Gastrocnemius medialis (tissue), 4 donors: ENCODE results near the gene B3GAT1. TPM values are rescaled to one million over a fixed set of nuclear protein-coding genes. Genes with fewer than 3 reads are reported as not detected.

Source experiments
- ATAC-seq, 2 donors: fragments of 150-250 bp; one replicate each; pipeline ENCODE4 v1.9.1; 2016
- DNase-seq, 2 donors: peaks; one replicate each; pipeline ENCODE4 v3.0.0-alpha.2; 2019
- H3K27ac ChIP-seq, 4 donors: fragments of 200-600 bp; sonication (generic); 1 replicate in 1 of 4; 2 replicates in 3 of 4; pipeline ENCODE4 v1.5.1; 2016 to 2018; ENCODE audit warnings: mild to moderate bottlenecking in 2 of 4, moderate library complexity in 1 of 4
- H3K27me3 ChIP-seq, 3 donors: fragments of 200-600 bp; sonication (generic) in 2 of 3; 1 replicate in 1 of 3; 2 replicates in 2 of 3; pipeline versions ENCODE4 v1.5.1 to v1.6.0; 2016 to 2019; ENCODE audit warnings: mild to moderate bottlenecking in 1 of 3, moderate library complexity in 1 of 3
- H3K36me3 ChIP-seq, 2 donors: fragments of 200-600 bp; sonication (generic) in 1 of 2; one replicate each; pipeline ENCODE4 v1.5.1; 2017 to 2018
- H3K4me1 ChIP-seq, 2 donors: fragments of 200-600 bp; sonication (generic) in 1 of 2; one replicate each; pipeline ENCODE4 v1.5.1; 2016 to 2017; ENCODE audit warnings: mild to moderate bottlenecking in 2 of 2
- H3K4me3 ChIP-seq, 4 donors: fragments of 200-600 bp; sonication (generic) in 3 of 4; 1 replicate in 1 of 4; 2 replicates in 3 of 4; pipeline ENCODE4 v1.5.1; 2016 to 2019; ENCODE audit warnings: mild to moderate bottlenecking in 2 of 4
- H3K9me3 ChIP-seq, 3 donors: fragments of 200-600 bp; sonication (generic) in 2 of 3; 1 replicate in 1 of 3; 2 replicates in 2 of 3; pipeline ENCODE4 v1.5.1; 2016 to 2019
- POLR2A ChIP-seq, 2 donors: fragments of 450-650 bp; IDR thresholded peaks; one replicate each; pipeline ENCODE4 v1.6.1; 2017; ENCODE audit warnings: antibody characterized with exemption in 2 of 2, mild to moderate bottlenecking in 2 of 2, moderate library complexity in 2 of 2
- in situ Hi-C, 4 donors: fragments of 200-750 bp; cut with MboI; loops; one replicate each; pipeline versions ENCODE4 v1.15.0 to v1.8.0; 2017; ENCODE audit warnings: low sequenced_read_pairs in 4 of 4
- intact Hi-C: fragments of 100-400 bp; cut with DNase I; formaldehyde crosslinking; loops from one replicate; pipeline ENCODE4 v1.15.1; 2023; ENCODE audit warnings: low total_unique reads
- total RNA-seq, 4 donors: library from RNA; depleted of rRNA; stranded (reverse); fragments of >200 nt; gene quantifications; one replicate each; pipeline versions ENCODE4 v1.1.0 to v1.2.3, GENCODE V29; 2016
- TF ChIP-seq, protein P1 (sequence below), 5 experiments: fragments of 450-650 bp in 3 of 5; fragments of 200-600 bp in 2 of 5; sonication (generic) in 2 of 5; IDR thresholded peaks in 4 of 5; conservative IDR thresholded peaks in 1 of 5; 1 replicate in 4 of 5; 2 replicates in 1 of 5; pipeline ENCODE4 v1.5.1; 2016 to 2019; ENCODE audit warnings: antibody characterized with exemption in 5 of 5, mild to moderate bottlenecking in 3 of 5, moderate library complexity in 3 of 5

The B3GAT1 gene
- total RNA-seq, 4 donors from 2014 or later = 0.10 TPM; not detected in 3

DNA sequence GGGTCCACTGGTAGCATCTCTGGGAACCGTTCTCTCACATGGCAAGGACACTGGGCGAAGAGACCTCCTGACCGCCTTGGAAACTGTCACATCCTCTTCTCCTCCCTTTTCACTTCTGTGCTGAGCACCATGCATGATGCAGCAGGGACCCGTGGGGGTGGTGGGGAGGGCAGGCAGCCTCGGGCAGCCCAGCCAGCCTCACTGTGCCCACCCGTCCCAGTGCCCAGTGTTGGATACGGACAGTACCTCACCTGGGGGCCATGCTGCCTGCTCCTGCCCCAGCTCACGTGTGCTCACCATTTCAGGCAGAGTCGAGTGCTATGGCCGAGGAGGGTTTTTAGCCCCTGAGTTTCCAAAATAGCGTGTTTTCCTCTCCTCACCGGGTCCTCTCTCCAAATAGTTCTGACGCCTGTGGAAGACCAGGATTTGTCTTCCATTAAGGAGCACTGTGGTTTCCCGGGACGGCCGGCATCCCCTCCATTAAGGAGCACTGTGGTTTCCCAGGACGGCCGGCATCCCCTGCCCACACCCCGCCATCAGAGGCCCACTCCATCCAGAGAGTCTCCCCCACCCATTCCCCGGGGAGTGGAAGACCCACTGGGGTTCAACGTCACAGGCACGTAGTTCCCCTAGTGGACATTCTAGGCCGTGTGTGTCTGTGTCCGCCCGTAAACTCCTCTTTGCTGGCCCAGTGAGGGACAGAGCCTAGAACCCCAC, 22.4 kb downstream of the B3GAT1 start:
- TF ChIP-seq, protein P1, sequence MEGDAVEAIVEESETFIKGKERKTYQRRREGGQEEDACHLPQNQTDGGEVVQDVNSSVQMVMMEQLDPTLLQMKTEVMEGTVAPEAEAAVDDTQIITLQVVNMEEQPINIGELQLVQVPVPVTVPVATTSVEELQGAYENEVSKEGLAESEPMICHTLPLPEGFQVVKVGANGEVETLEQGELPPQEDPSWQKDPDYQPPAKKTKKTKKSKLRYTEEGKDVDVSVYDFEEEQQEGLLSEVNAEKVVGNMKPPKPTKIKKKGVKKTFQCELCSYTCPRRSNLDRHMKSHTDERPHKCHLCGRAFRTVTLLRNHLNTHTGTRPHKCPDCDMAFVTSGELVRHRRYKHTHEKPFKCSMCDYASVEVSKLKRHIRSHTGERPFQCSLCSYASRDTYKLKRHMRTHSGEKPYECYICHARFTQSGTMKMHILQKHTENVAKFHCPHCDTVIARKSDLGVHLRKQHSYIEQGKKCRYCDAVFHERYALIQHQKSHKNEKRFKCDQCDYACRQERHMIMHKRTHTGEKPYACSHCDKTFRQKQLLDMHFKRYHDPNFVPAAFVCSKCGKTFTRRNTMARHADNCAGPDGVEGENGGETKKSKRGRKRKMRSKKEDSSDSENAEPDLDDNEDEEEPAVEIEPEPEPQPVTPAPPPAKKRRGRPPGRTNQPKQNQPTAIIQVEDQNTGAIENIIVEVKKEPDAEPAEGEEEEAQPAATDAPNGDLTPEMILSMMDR (IDR thresholded peaks at IDR 0.05 in 4 of 5, conservative IDR thresholded peaks at IDR 0.05 in 1 of 5) = no peak
- no peak for TF ChIP-seq POLR2A (IDR thresholded peaks at IDR 0.05)
- Histone ChIP-seq H3K27ac (no peak overlapping the region), H3K27me3 (peaks cover 0 to 8% (median 6%) of the 10 kb centered on the region in 3 donors), H3K36me3 (no peaks in the 10 kb centered on the region), H3K4me3 (no peak overlapping the region), H3K9me3 (no peaks in the 10 kb centered on the region), H3K4me1 (peaks cover 3 to 8% of the 10 kb centered on the region in 2 donors)
- intact Hi-C loops = no loop called here
- ATAC-seq (no peak), DNase-seq (no peak)
- in situ Hi-C loops = no loop called here

DNA sequence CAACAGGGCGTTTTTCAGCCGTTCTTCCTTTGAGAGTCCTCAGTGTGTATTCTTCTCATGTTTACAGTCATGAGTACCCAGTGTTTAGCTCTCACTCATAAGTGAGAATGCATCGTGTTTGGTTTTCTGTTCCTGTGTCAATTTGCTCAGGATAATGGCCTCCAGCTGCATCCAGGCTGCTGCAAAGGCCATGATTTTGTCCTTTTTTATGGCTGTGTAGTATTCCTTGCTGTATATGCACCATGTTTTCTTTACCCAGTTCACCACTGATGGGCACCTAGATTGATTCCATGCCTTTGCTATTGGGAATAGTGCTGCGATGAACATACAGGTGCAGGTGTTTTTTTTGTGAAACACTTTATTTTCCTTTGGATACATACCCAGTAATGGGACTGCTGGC, 23.5 kb downstream of the B3GAT1 start:
- no peak for DNase-seq
- no peak for ATAC-seq
- Histone ChIP-seq H3K27me3 (peaks cover 0 to 8% (median 6%) of the 10 kb centered on the region in 3 donors), H3K9me3 (no peaks in the 10 kb centered on the region), H3K4me1 (peaks cover 3 to 8% of the 10 kb centered on the region in 2 donors), H3K4me3 (no peak overlapping the region), H3K27ac (no peak overlapping the region), H3K36me3 (no peaks in the 10 kb centered on the region)
- TF ChIP-seq, protein P1 (IDR thresholded peaks at IDR 0.05 in 4 of 5, conservative IDR thresholded peaks at IDR 0.05 in 1 of 5) = no peak
- TF ChIP-seq POLR2A (IDR thresholded peaks at IDR 0.05) = no peak
- in situ Hi-C loops (no loop called here), intact Hi-C loops (no loop called here)

DNA sequence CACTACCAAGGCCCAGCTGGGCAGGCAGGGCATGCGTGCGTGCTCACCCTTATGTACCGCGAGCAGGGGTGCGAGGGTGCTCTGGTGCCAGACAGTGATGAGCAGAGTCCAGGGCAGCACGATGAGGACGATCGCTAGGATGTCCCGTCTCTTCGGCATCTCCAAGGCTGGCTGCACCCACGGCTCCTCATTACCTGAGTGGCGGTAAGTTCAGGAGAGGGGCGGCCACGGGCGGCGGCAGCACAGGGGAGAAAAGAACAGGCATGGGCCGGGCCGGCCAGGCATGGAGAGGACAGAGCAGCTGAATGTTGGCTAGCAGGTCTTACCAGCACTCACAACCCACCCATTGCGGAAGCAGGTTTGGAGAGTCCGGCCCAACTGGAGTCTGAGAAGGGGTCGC, 24.5 kb downstream of the B3GAT1 start:
- Histone ChIP-seq H3K27ac (no peak overlapping the region), H3K9me3 (no peaks in the 10 kb centered on the region), H3K4me1 (peaks cover 3 to 8% of the 10 kb centered on the region in 2 donors), H3K27me3 (peaks cover 0 to 8% (median 6%) of the 10 kb centered on the region in 3 donors), H3K4me3 (no peak overlapping the region), H3K36me3 (no peaks in the 10 kb centered on the region)
- intact Hi-C loops = no loop called here
- in situ Hi-C loops = no loop called here
- DNase-seq (no peak), ATAC-seq (no peak)
- no peak for TF ChIP-seq POLR2A (IDR thresholded peaks at IDR 0.05)
- TF ChIP-seq, protein P1 (IDR thresholded peaks at IDR 0.05 in 4 of 5, conservative IDR thresholded peaks at IDR 0.05 in 1 of 5) = no peak

DNA sequence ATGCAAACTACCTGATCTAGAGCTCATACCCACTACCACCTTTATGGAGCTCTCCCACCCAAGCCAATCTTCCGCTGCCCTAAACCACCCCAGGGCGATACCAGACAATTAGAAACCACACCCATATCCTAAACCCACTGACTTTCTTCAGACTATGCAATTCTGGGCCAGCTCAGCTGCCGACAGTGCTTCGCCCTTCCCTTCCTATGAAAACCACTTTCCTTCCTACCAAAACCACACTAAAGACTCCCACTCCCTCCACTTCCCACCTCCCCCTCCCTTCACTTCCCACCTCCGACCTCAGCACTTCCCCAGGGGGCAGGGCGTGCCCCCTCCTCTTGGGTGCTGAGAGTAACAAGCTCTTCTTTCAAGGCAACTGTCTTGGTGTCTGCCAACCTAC, 25.1 kb downstream of the B3GAT1 start:
- no peak for TF ChIP-seq POLR2A (IDR thresholded peaks at IDR 0.05)
- TF ChIP-seq, protein P1 (IDR thresholded peaks at IDR 0.05 in 4 of 5, conservative IDR thresholded peaks at IDR 0.05 in 1 of 5) = no peak
- no peak overlapping the region for H3K4me3 ChIP-seq
- H3K27ac ChIP-seq = no peak overlapping the region
- no peaks in the 10 kb centered on the region for H3K9me3 ChIP-seq
- intact Hi-C loops = no loop called here
- peaks cover 0 to 8% (median 6%) of the 10 kb centered on the region in 3 donors for H3K27me3 ChIP-seq
- DNase-seq (no peak), ATAC-seq (no peak)
- peaks cover 3 to 8% of the 10 kb centered on the region in 2 donors for H3K4me1 ChIP-seq
- H3K36me3 ChIP-seq = no peaks in the 10 kb centered on the region
- in situ Hi-C loops = no loop called here
